CD4-positive, alpha-beta T cell treated with Interleukin-6 at 100 ng/mL for 8 hours (primary cell): Measurements from ENCODE around the gene MED15.
"Not testable (repeated sequence)": the region's sequence is repeated elsewhere in the genome, so short reads cannot be mapped to it uniquely, and the experiment has no call there.

Experiments used
- DNase-seq: peaks from one replicate; pipeline ENCODE4 v3.0.0-alpha.2; 2020; ENCODE audit warnings: mixed read lengths, low spot score

Gene MED15

GRCh38 chr22:20531404-20532201 is 24.2 kb downstream of the MED15 start:
- DNase-seq, result no peak

- no peak for DNase-seq
Measured at GRCh38 chr22:20532256-20532993, 25.0 kb downstream of the MED15 start.

- no peak for DNase-seq
Measured at GRCh38 chr22:20533095-20533878, 25.9 kb downstream of the MED15 start.

- DNase-seq, result no peak
Measured at GRCh38 chr22:20533879-20534265, 26.5 kb downstream of the MED15 start.

GRCh38 chr22:20536590-20537324 is 29.3 kb downstream of the MED15 start:
- no peak for DNase-seq

GRCh38 chr22:20537325-20537756 is 29.9 kb downstream of the MED15 start:
- no peak for DNase-seq

- DNase-seq, result no peak
Measured at GRCh38 chr22:20537983-20538382, 30.6 kb downstream of the MED15 start.

GRCh38 chr22:20538875-20539274 is 31.5 kb downstream of the MED15 start:
- not testable (repeated sequence) for DNase-seq

- no peak for DNase-seq
Measured at GRCh38 chr22:20542055-20542454, 34.6 kb downstream of the MED15 start.

GRCh38 chr22:20542736-20543135 is 35.3 kb downstream of the MED15 start:
- DNase-seq, result no peak

GRCh38 chr22:20545318-20545634 is 37.9 kb downstream of the MED15 start:
- DNase-seq, result not testable (repeated sequence)

GRCh38 chr22:20545681-20546521 is 38.5 kb downstream of the MED15 start:
- no peak for DNase-seq

- no peak for DNase-seq
Measured at GRCh38 chr22:20546541-20546950, 39.1 kb downstream of the MED15 start.

- no peak for DNase-seq
Measured at GRCh38 chr22:20547029-20547428, 39.6 kb downstream of the MED15 start.

- DNase-seq, result no peak
Measured at GRCh38 chr22:20548806-20549205, 41.4 kb downstream of the MED15 start.

- DNase-seq, result peak; percentile 62
Measured at GRCh38 chr22:20549232-20549841, 41.9 kb downstream of the MED15 start.

GRCh38 chr22:20550057-20550817 is 42.8 kb downstream of the MED15 start:
- DNase-seq, result no peak

- DNase-seq, result peak; percentile 37
Measured at GRCh38 chr22:20550851-20551744, 43.7 kb downstream of the MED15 start.
